CD4-positive, alpha-beta memory T cell (primary cell): Measurements from ENCODE around the gene CLNK. TPM values are rescaled to one million over a fixed set of nuclear protein-coding genes. Genes with fewer than 3 reads are reported as not detected.

Source experiments
- CTCF ChIA-PET: fragments of 350-600 bp; sonication (Branson Sonifier 250); formaldehyde crosslinking; loops from one replicate; lab custom pipeline; 2021; ENCODE audit warnings: inconsistent platforms; ENCODE audit not compliant: partially characterized antibody; lab: Charles Lee
- POLR2A ChIA-PET: fragments of 350-600 bp; sonication (Branson Sonifier 250); formaldehyde crosslinking; loops from one replicate; lab custom pipeline; 2021; ENCODE audit not compliant: partially characterized antibody; lab: Charles Lee
- DNase-seq, 5 donors: peaks; one replicate each; pipeline versions ENCODE4 v3.0.0 to v3.0.0-alpha.2; 2020 to 2022; ENCODE audit warnings: mixed read lengths in 1 of 5
- H3K27ac ChIP-seq: one replicate; pipeline ENCODE4 v1.7.0; 2013; ENCODE audit warnings: low read depth, low read length
- H3K27me3 ChIP-seq: 2 replicates; pipeline ENCODE4 v1.7.0; 2013; ENCODE audit warnings: mild to moderate bottlenecking, low read length, moderate library complexity; ENCODE audit not compliant: insufficient read depth
- H3K36me3 ChIP-seq: 2 replicates; pipeline ENCODE4 v1.7.0; 2013; ENCODE audit warnings: mild to moderate bottlenecking, low read length, moderate library complexity; ENCODE audit not compliant: insufficient read depth
- H3K4me1 ChIP-seq: 2 replicates; pipeline ENCODE4 v1.7.0; 2013; ENCODE audit warnings: mild to moderate bottlenecking, low read length, moderate library complexity; ENCODE audit not compliant: insufficient read depth
- H3K4me3 ChIP-seq, 2 donors: one replicate each; pipeline ENCODE4 v1.7.0; 2013; ENCODE audit warnings: low read length in 2 of 2, mild to moderate bottlenecking in 1 of 2
- H3K9me3 ChIP-seq, 2 donors: one replicate each; pipeline ENCODE4 v1.7.0; 2013; ENCODE audit warnings: low read length in 2 of 2, control low read depth in 1 of 2; ENCODE audit not compliant: control insufficient read depth in 1 of 2
- H3K27ac Mint-ChIP-seq, 7 donors: one replicate each; pipeline ENCODE4 v1.8.0; 2020 to 2021; ENCODE audit warnings: mixed read lengths in 7 of 7, mild to moderate bottlenecking in 6 of 7, inconsistent platforms in 3 of 7, moderate library complexity in 3 of 7
- H3K27me3 Mint-ChIP-seq, 2 donors: one replicate each; pipeline ENCODE4 v1.8.0; 2020 to 2021; ENCODE audit warnings: mixed read lengths in 2 of 2
- H3K36me3 Mint-ChIP-seq, 2 donors: one replicate each; pipeline ENCODE4 v1.8.0; 2020 to 2021; ENCODE audit warnings: mixed read lengths in 2 of 2, inconsistent platforms in 1 of 2, mild to moderate bottlenecking in 1 of 2
- H3K4me1 Mint-ChIP-seq, 4 donors: one replicate each; pipeline ENCODE4 v1.8.0; 2020 to 2021; ENCODE audit warnings: mixed read lengths in 4 of 4, mild to moderate bottlenecking in 1 of 4
- H3K4me3 Mint-ChIP-seq, 8 donors: one replicate each; pipeline ENCODE4 v1.8.0; 2020 to 2021; ENCODE audit warnings: mixed read lengths in 8 of 8, mild to moderate bottlenecking in 7 of 8, moderate library complexity in 6 of 8, inconsistent platforms in 3 of 8
- H3K9me3 Mint-ChIP-seq, 8 donors: one replicate each; pipeline ENCODE4 v1.8.0; 2020 to 2021; ENCODE audit warnings: mixed read lengths in 8 of 8, mild to moderate bottlenecking in 5 of 8, inconsistent platforms in 3 of 8, moderate library complexity in 1 of 8
- intact Hi-C: fragments of 100-400 bp; cut with micrococcal nuclease; formaldehyde crosslinking; loops from one replicate; pipeline ENCODE4 v1.15.1; 2023
- polyA plus RNA-seq, 2 donors: library from polyadenylated mRNA; unstranded; fragments of 300-500 nt; fragmentation: Illumina TruSeq; gene quantifications; one replicate each; pipeline ENCODE4 v1.2.3, GENCODE V29; 2021
- total RNA-seq, 2 experiments: library from RNA; stranded (reverse); gene quantifications; one replicate each; pipeline ENCODE4 v1.2.3, GENCODE V29; 2021

Gene CLNK
- total and polyA plus RNA-seq, 4 experiments from 2014 or later = 0.11 to 0.29 TPM; not detected in 2

DNA sequence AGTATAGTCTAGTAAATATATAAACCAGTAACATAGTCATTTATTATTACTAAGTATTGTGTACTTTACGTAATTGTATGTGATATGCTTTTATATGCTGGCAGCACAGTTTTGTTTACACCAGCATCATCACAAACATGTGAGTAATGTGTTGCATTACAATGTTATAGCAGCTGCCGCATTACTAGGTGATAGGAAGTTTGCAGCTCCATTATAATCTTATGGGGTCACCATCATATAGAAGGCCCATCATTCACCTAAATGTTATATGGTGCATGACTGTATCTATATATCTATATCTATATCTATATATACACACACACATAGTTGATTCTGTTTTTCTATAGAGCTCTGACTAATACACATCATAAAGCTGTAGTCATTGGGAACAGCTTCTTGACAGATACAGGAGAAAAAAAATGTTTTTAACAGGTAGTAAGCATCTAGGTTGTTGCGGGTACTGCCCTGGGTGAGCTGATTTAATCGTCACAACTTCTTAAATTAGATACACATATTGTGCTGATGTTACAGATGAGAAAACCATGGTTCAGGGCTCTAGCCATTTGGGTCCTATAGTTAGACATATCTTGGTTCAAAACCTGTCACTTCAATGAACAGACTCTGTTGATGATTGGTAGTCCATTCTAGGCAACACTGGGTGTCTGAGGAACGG, 77.9 kb downstream of the CLNK start:
- CTCF ChIA-PET = no interaction called here
- Histone ChIP-seq H3K4me1 (no peaks in the 10 kb centered on the region), H3K27ac (no peak overlapping the region), H3K27me3 (no peaks in the 10 kb centered on the region), H3K9me3 (no peaks in the 10 kb centered on the region), H3K36me3 (no peaks in the 10 kb centered on the region), H3K4me3 (no peak overlapping the region)
- no peaks in the 10 kb centered on the region for H3K4me1 Mint-ChIP-seq
- no peak overlapping the region for H3K4me3 Mint-ChIP-seq
- H3K9me3 Mint-ChIP-seq = peaks cover 0 to 6% (median 0%) of the 10 kb centered on the region in 8 donors
- H3K27ac Mint-ChIP-seq = no peak overlapping the region
- POLR2A ChIA-PET = no interaction called here
- H3K36me3 Mint-ChIP-seq = no peaks in the 10 kb centered on the region
- intact Hi-C loops = no loop called here
- DNase-seq = no peak
- no peaks in the 10 kb centered on the region for H3K27me3 Mint-ChIP-seq

DNA sequence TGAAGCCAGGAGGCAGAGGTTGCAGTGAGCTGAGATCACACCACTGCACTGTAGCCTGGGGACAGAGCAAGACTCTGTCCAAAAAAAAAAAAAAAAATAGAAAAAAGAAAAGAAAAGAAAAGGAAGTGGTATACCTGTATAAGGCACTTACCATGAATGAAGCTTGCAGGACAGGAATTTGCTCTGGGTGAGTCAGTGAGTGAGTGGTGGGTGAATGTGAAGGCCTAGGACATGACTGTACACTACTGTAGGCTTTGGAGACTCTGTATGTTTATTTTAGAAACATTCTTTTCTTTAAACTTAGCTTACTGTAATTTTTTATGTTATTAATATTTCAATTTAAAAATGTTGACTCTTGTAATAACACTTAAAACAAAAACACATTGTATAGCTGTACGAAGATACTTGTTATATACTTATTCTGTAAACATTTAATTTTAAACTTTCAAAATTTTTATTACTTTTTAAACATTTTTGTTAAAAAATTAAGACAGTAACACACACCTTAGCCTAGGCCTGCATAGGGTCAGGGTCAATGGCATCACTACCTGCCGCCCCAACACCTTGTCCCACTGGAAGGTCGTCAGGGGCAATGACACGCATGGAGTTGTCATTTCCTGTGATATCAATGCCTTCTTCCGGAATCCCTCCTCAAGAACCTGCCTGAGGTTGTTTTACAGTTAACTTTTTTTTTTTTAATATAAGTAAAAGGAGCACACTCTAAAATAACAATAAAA, 78.7 kb downstream of the CLNK start:
- H3K27me3 ChIP-seq = no peaks in the 10 kb centered on the region
- H3K9me3 ChIP-seq = no peaks in the 10 kb centered on the region
- Mint-ChIP-seq H3K9me3 (peaks cover 0 to 6% (median 0%) of the 10 kb centered on the region in 8 donors), H3K36me3 (no peaks in the 10 kb centered on the region), H3K4me3 (no peak overlapping the region), H3K27me3 (no peaks in the 10 kb centered on the region), H3K27ac (no peak overlapping the region), H3K4me1 (no peaks in the 10 kb centered on the region)
- H3K4me1 ChIP-seq = no peaks in the 10 kb centered on the region
- no peak overlapping the region for H3K27ac ChIP-seq
- no peak for DNase-seq
- H3K4me3 ChIP-seq = no peak overlapping the region
- ChIA-PET POLR2A (no interaction called here), CTCF (no interaction called here)
- intact Hi-C loops = no loop called here
- H3K36me3 ChIP-seq = no peaks in the 10 kb centered on the region

DNA sequence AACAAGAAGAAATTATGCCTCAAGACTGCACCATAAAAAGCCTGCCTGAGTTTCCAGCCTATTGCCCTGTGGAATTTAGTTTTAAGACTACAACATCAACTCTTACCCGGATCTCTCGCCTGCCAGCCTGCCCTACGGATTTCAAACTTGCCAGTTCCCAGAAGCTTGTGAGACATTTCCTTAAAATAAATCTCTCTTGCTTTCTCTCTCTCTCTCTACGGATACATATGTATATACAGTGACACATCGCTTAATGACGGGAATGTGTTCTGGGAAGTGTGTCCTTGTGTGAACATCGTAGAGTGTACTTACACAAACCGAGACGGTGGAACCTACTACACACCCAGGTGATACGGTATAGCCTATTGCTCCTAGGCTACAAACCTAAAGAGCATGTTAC, 79.5 kb downstream of the CLNK start:
- H3K4me1 ChIP-seq = no peaks in the 10 kb centered on the region
- Mint-ChIP-seq H3K36me3 (no peaks in the 10 kb centered on the region), H3K4me1 (no peaks in the 10 kb centered on the region), H3K4me3 (no peak overlapping the region), H3K27me3 (no peaks in the 10 kb centered on the region), H3K27ac (no peak overlapping the region), H3K9me3 (peaks cover 0 to 6% (median 0%) of the 10 kb centered on the region in 8 donors)
- H3K36me3 ChIP-seq = no peaks in the 10 kb centered on the region
- ChIA-PET CTCF (no interaction called here), POLR2A (no interaction called here)
- no peak overlapping the region for H3K27ac ChIP-seq
- DNase-seq = no peak
- H3K27me3 ChIP-seq = no peaks in the 10 kb centered on the region
- no peak overlapping the region for H3K4me3 ChIP-seq
- intact Hi-C loops = no loop called here
- H3K9me3 ChIP-seq = no peaks in the 10 kb centered on the region

DNA sequence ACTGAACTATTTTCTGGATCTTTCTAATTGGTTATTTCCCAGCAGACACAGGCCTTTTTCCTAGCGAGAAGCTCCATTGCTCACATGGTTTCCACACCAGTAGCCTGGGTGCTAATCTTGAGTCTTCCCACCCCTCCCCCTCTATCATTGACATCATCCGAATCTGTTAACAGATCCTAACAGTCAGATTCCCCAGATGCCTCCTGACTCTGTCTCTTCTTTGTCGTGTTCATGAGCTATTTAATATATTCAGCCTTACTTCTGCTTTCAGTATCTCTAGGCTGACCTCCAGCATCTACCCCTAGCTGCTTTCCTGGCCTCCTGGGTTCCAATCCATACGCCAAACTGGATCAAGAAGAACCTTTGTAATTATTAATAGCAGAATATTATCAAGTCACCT, 85.0 kb downstream of the CLNK start:
- no peaks in the 10 kb centered on the region for H3K36me3 Mint-ChIP-seq
- Histone ChIP-seq H3K4me3 (no peak overlapping the region), H3K36me3 (no peaks in the 10 kb centered on the region), H3K4me1 (no peaks in the 10 kb centered on the region), H3K9me3 (no peaks in the 10 kb centered on the region), H3K27ac (no peak overlapping the region), H3K27me3 (no peaks in the 10 kb centered on the region)
- DNase-seq = no peak
- H3K9me3 Mint-ChIP-seq = peaks cover 0 to 6% (median 0%) of the 10 kb centered on the region in 8 donors
- H3K4me3 Mint-ChIP-seq = no peak overlapping the region
- intact Hi-C loops = no loop called here
- no peak overlapping the region for H3K27ac Mint-ChIP-seq
- peaks cover 0 to 1% of the 10 kb centered on the region in 2 donors for H3K27me3 Mint-ChIP-seq
- ChIA-PET POLR2A (no interaction called here), CTCF (no interaction called here)
- H3K4me1 Mint-ChIP-seq = no peaks in the 10 kb centered on the region

DNA sequence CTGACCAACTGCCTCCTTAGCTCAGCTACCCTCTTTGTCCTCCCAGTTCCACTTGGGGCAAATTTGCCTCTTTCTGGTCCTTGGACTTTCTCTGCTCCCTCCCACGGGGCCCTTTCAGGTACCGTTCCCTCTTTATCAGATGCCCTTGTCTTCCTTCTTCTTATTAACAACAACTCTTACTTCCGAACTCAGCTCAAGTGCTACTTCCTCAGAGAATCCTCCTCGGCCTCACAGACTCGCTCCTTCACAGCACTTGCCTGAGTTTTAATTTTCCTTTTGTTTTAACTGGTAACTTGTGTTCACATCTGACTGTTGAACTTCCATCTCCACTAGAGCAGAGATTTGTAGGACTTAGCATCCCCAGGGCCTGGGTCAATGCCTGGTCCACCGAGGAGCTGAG, 85.7 kb downstream of the CLNK start:
- ChIA-PET CTCF (no interaction called here), POLR2A (no interaction called here)
- no peaks in the 10 kb centered on the region for H3K36me3 Mint-ChIP-seq
- no peaks in the 10 kb centered on the region for H3K9me3 ChIP-seq
- H3K9me3 Mint-ChIP-seq = peaks cover 0 to 6% (median 0%) of the 10 kb centered on the region in 8 donors
- no peak overlapping the region for H3K4me3 ChIP-seq
- no peaks in the 10 kb centered on the region for H3K36me3 ChIP-seq
- no peaks in the 10 kb centered on the region for H3K27me3 ChIP-seq
- no peaks in the 10 kb centered on the region for H3K4me1 Mint-ChIP-seq
- H3K27ac Mint-ChIP-seq = no peak overlapping the region
- peaks cover 0 to 1% of the 10 kb centered on the region in 2 donors for H3K27me3 Mint-ChIP-seq
- H3K4me3 Mint-ChIP-seq = no peak overlapping the region
- no peak for DNase-seq
- intact Hi-C loops = no loop called here
- no peak overlapping the region for H3K27ac ChIP-seq
- no peaks in the 10 kb centered on the region for H3K4me1 ChIP-seq

DNA sequence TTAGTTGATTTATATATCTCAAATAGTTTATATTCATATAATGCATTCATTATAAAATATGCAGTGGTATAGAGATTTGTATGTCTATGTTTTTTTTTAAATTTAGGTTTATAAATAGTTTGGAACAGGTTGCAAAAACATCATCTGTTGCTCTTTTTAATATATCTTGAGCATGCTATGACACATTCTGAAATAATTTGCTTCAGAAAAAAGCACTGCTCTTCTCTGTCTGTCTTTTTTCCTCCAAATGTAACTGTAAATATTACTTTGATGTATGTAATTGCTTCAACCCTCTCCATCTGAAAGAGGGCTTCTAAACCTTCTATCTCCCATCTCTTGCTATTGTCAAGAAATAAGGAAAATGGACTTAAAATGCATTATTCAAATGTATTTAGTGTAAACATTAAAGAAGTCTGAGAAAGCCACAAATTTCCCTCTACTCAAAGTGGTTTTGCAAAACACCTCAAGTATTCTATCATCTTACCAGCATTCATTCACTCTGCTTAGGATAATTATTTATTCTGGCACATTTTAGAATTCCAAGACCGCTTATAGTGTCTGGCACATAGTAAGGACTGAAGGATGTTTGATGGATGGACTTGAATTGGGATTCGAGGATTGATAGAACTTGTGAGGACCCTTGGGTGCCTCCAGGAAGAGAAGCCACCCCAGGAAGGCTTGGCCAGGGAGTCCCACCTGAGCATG, 87.8 kb downstream of the CLNK start:
- H3K9me3 Mint-ChIP-seq = no peaks in the 10 kb centered on the region

DNA sequence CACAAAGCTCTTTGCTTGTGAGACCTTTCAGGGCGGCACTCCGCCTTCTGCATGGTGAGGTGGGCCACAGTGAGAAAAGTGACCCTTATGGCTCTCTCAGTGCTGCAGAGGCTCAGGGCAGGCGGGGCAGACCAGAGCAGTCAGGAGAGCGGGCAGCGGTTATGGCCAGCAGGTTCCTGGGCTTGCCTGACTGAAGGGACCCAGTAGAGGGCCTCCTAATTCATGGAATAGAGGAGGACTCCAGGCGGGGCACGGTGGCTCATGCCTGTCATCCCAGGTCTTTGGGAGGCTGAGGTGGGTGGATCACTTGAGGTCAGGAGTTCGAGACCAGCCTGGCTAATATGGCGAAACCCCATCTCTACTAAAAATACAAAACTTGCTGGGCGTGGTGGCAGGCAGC, 91.4 kb downstream of the CLNK start:
- H3K4me3 ChIP-seq = no peak overlapping the region
- peaks cover 1 to 2% of the 10 kb centered on the region in 2 donors for H3K27me3 Mint-ChIP-seq
- ChIA-PET CTCF (interaction anchor here (1.7 kb wide), 1 partner anchor 12 kb away, joined by 5 read pairs; no protein-coding TSS in a partner anchor), POLR2A (no interaction called here)
- H3K36me3 ChIP-seq = no peaks in the 10 kb centered on the region
- no peak for DNase-seq
- H3K4me1 ChIP-seq = peaks cover 21% of the 10 kb centered on the region
- no peaks in the 10 kb centered on the region for H3K36me3 Mint-ChIP-seq
- no peak overlapping the region for H3K27ac ChIP-seq
- H3K27me3 ChIP-seq = no peaks in the 10 kb centered on the region
- no peaks in the 10 kb centered on the region for H3K9me3 ChIP-seq
- H3K27ac Mint-ChIP-seq = peak overlapping the region in 1 of 7 donors; percentile 31
- H3K4me1 Mint-ChIP-seq = peaks cover 7 to 15% (median 9%) of the 10 kb centered on the region in 4 donors
- H3K4me3 Mint-ChIP-seq = no peak overlapping the region
- no peaks in the 10 kb centered on the region for H3K9me3 Mint-ChIP-seq
- intact Hi-C loops = no loop called here

More for the DNA sequence above, 87.8 kb downstream of the CLNK start:
- Mint-ChIP-seq H3K4me1 (no peaks in the 10 kb centered on the region), H3K27ac (no peak overlapping the region), H3K27me3 (peaks cover 1 to 2% of the 10 kb centered on the region in 2 donors), H3K36me3 (no peaks in the 10 kb centered on the region), H3K4me3 (no peak overlapping the region)
- intact Hi-C loops = no loop called here
- Histone ChIP-seq H3K27me3 (no peaks in the 10 kb centered on the region), H3K27ac (no peak overlapping the region), H3K9me3 (no peaks in the 10 kb centered on the region), H3K4me1 (no peaks in the 10 kb centered on the region), H3K4me3 (no peak overlapping the region), H3K36me3 (no peaks in the 10 kb centered on the region)
- DNase-seq = no peak
- CTCF ChIA-PET = no interaction called here
- POLR2A ChIA-PET = no interaction called here
